HUES48 (cell line): ENCODE results near the gene CCDC92.
A peak's percentile ranks its signal among the peaks of the same experiment; 100 is the strongest.

Experiments used
- H3K27ac ChIP-seq: one replicate; pipeline ENCODE4 v1.7.0; 2013; ENCODE audit warnings: low read depth, low read length, inconsistent platforms
- H3K27me3 ChIP-seq: 2 replicates; pipeline ENCODE4 v1.6.1; 2013; ENCODE audit warnings: mild to moderate bottlenecking, low read length; ENCODE audit not compliant: control insufficient read depth, insufficient read depth
- H3K36me3 ChIP-seq: 2 replicates; pipeline ENCODE4 v1.6.1; 2013; ENCODE audit warnings: low read length; ENCODE audit not compliant: control insufficient read depth, insufficient read depth
- H3K4me1 ChIP-seq: 2 replicates; pipeline ENCODE4 v1.6.1; 2013; ENCODE audit warnings: mild to moderate bottlenecking, low read length; ENCODE audit not compliant: control insufficient read depth, insufficient read depth
- H3K4me3 ChIP-seq: 2 replicates; pipeline ENCODE4 v1.5.1; 2013; ENCODE audit warnings: mild to moderate bottlenecking, low read depth, low read length
- H3K9ac ChIP-seq: 2 replicates; pipeline ENCODE4 v1.6.1; 2013; ENCODE audit warnings: mild to moderate bottlenecking, low read depth, low read length, moderate library complexity
- H3K9me3 ChIP-seq: 2 replicates; pipeline ENCODE4 v1.6.1; 2013; ENCODE audit warnings: low read length; ENCODE audit not compliant: control insufficient read depth, insufficient read depth

CCDC92 gene

GRCh38 chr12:123971770-123972456 is 718 bp downstream of the CCDC92 start:
- H3K27me3 ChIP-seq = peaks cover 76% of the 10 kb centered on the region
- 0 out of 2 replicates have a peak, but pooled peaks cover 4% of the 10 kb centered on the region for H3K36me3 ChIP-seq
- peak overlapping the region; percentile 5 for H3K27ac ChIP-seq
- H3K4me1 ChIP-seq = peaks cover 11% of the 10 kb centered on the region
- peak overlapping the region; percentile 52 for H3K4me3 ChIP-seq
- H3K9ac ChIP-seq = no peak overlapping the region
- H3K9me3 ChIP-seq = no peaks in the 10 kb centered on the region

GRCh38 chr12:123971449-123971769 is 1.2 kb downstream of the CCDC92 start:
- Histone ChIP-seq H3K9me3 (no peaks in the 10 kb centered on the region), H3K27ac (peak overlapping the region; percentile 5), H3K36me3 (0 out of 2 replicates have a peak, but pooled peaks cover 4% of the 10 kb centered on the region), H3K4me1 (peaks cover 11% of the 10 kb centered on the region), H3K27me3 (peaks cover 80% of the 10 kb centered on the region), H3K4me3 (peak overlapping the region; percentile 52), H3K9ac (no peak overlapping the region)

- Histone ChIP-seq H3K27me3 (peaks cover 95% of the 10 kb centered on the region), H3K4me3 (no peak overlapping the region), H3K9me3 (no peaks in the 10 kb centered on the region), H3K27ac (no peak overlapping the region), H3K9ac (no peak overlapping the region), H3K4me1 (0 out of 2 replicates have a peak, but pooled peaks cover 5% of the 10 kb centered on the region), H3K36me3 (no peaks in the 10 kb centered on the region)
Observed at GRCh38 chr12:123967121-123967586, 5.5 kb downstream of the CCDC92 start.

GRCh38 chr12:123966596-123966995 is 6.0 kb downstream of the CCDC92 start:
- H3K36me3 ChIP-seq = no peaks in the 10 kb centered on the region
- no peaks in the 10 kb centered on the region for H3K9me3 ChIP-seq
- H3K4me3 ChIP-seq = no peak overlapping the region
- no peak overlapping the region for H3K9ac ChIP-seq
- no peak overlapping the region for H3K27ac ChIP-seq
- peaks cover 100% of the 10 kb centered on the region for H3K27me3 ChIP-seq
- H3K4me1 ChIP-seq = 0 out of 2 replicates have a peak, but pooled peaks cover 5% of the 10 kb centered on the region

GRCh38 chr12:123965382-123965781 is 7.2 kb downstream of the CCDC92 start:
- no peaks in the 10 kb centered on the region for H3K4me1 ChIP-seq
- no peak overlapping the region for H3K27ac ChIP-seq
- peaks cover 100% of the 10 kb centered on the region for H3K27me3 ChIP-seq
- H3K9me3 ChIP-seq = no peaks in the 10 kb centered on the region
- no peaks in the 10 kb centered on the region for H3K36me3 ChIP-seq
- H3K4me3 ChIP-seq = no peak overlapping the region
- no peak overlapping the region for H3K9ac ChIP-seq

GRCh38 chr12:123963821-123964220 is 8.8 kb downstream of the CCDC92 start:
- no peak overlapping the region for H3K27ac ChIP-seq
- H3K9me3 ChIP-seq = no peaks in the 10 kb centered on the region
- H3K4me3 ChIP-seq = no peak overlapping the region
- no peaks in the 10 kb centered on the region for H3K36me3 ChIP-seq
- no peaks in the 10 kb centered on the region for H3K4me1 ChIP-seq
- no peak overlapping the region for H3K9ac ChIP-seq
- peaks cover 99% of the 10 kb centered on the region for H3K27me3 ChIP-seq

- H3K4me3 ChIP-seq = no peak overlapping the region
- H3K9me3 ChIP-seq = no peaks in the 10 kb centered on the region
- H3K4me1 ChIP-seq = no peaks in the 10 kb centered on the region
- no peak overlapping the region for H3K27ac ChIP-seq
- no peak overlapping the region for H3K9ac ChIP-seq
- H3K36me3 ChIP-seq = no peaks in the 10 kb centered on the region
- H3K27me3 ChIP-seq = peaks cover 93% of the 10 kb centered on the region
Observed at GRCh38 chr12:123962513-123962912, 10.1 kb downstream of the CCDC92 start.

- Histone ChIP-seq H3K4me1 (no peaks in the 10 kb centered on the region), H3K9me3 (no peaks in the 10 kb centered on the region), H3K36me3 (no peaks in the 10 kb centered on the region), H3K4me3 (no peak overlapping the region), H3K9ac (no peak overlapping the region), H3K27ac (no peak overlapping the region), H3K27me3 (peaks cover 93% of the 10 kb centered on the region)
Observed at GRCh38 chr12:123961585-123962345, 10.9 kb downstream of the CCDC92 start.

GRCh38 chr12:123960856-123961255 is 11.8 kb downstream of the CCDC92 start:
- no peaks in the 10 kb centered on the region for H3K36me3 ChIP-seq
- H3K4me1 ChIP-seq = no peaks in the 10 kb centered on the region
- no peaks in the 10 kb centered on the region for H3K9me3 ChIP-seq
- no peak overlapping the region for H3K9ac ChIP-seq
- peaks cover 92% of the 10 kb centered on the region for H3K27me3 ChIP-seq
- H3K4me3 ChIP-seq = no peak overlapping the region
- no peak overlapping the region for H3K27ac ChIP-seq

GRCh38 chr12:123960029-123960735 is 12.4 kb downstream of the CCDC92 start:
- peaks cover 85% of the 10 kb centered on the region for H3K27me3 ChIP-seq
- H3K4me1 ChIP-seq = no peaks in the 10 kb centered on the region
- no peak overlapping the region for H3K4me3 ChIP-seq
- no peaks in the 10 kb centered on the region for H3K9me3 ChIP-seq
- no peaks in the 10 kb centered on the region for H3K36me3 ChIP-seq
- no peak overlapping the region for H3K27ac ChIP-seq
- no peak overlapping the region for H3K9ac ChIP-seq

- no peaks in the 10 kb centered on the region for H3K36me3 ChIP-seq
- no peak overlapping the region for H3K27ac ChIP-seq
- H3K9ac ChIP-seq = no peak overlapping the region
- H3K4me1 ChIP-seq = no peaks in the 10 kb centered on the region
- H3K4me3 ChIP-seq = no peak overlapping the region
- peaks cover 80% of the 10 kb centered on the region for H3K27me3 ChIP-seq
- no peaks in the 10 kb centered on the region for H3K9me3 ChIP-seq
Observed at GRCh38 chr12:123958876-123959275, 13.8 kb downstream of the CCDC92 start.
